MM.1S (cell line): ENCODE measurements around the gene CETN1.

ENCODE experiments used
- DNase-seq: peaks from one replicate; pipeline ENCODE4 v3.0.0-alpha.2; 2015
- H2AFZ ChIP-seq: fragments of 300-600 bp; sonication (generic); 2 replicates; pipeline ENCODE4 v1.6.0; 2016; ENCODE audit warnings: antibody characterized with exemption, low read length
- H3F3A ChIP-seq: fragments of 300-600 bp; sonication (generic); 2 replicates; pipeline ENCODE4 v1.6.1; 2016; ENCODE audit warnings: mild to moderate bottlenecking, antibody characterized with exemption, low read length, moderate library complexity, mixed read lengths; ENCODE audit not compliant: insufficient read depth
- H3K27ac ChIP-seq: fragments of 300-600 bp; sonication (generic); 2 replicates; pipeline ENCODE4 v1.5.1; 2016; ENCODE audit warnings: mild to moderate bottlenecking, low read length
- H3K27me3 ChIP-seq: fragments of 300-600 bp; sonication (generic); replicated peaks from 2 replicates; pipeline ENCODE4 v1.6.0; 2016; ENCODE audit warnings: low read length; ENCODE audit not compliant: insufficient read depth
- H3K36me3 ChIP-seq: fragments of 300-600 bp; sonication (generic); replicated peaks from 2 replicates; pipeline ENCODE4 v1.6.1; 2016; ENCODE audit warnings: mild to moderate bottlenecking, low read length, mixed read lengths; ENCODE audit not compliant: insufficient read depth
- H3K4me1 ChIP-seq: fragments of 300-600 bp; sonication (generic); 2 replicates; pipeline ENCODE4 v1.6.1; 2016; ENCODE audit warnings: low read length, mixed read lengths
- H3K4me2 ChIP-seq: fragments of 300-600 bp; sonication (generic); 2 replicates; pipeline ENCODE4 v1.6.0; 2016; ENCODE audit warnings: low read depth, low read length
- H3K4me3 ChIP-seq: fragments of 300-600 bp; sonication (generic); 2 replicates; pipeline ENCODE4 v1.5.1; 2016; ENCODE audit warnings: low read length, mixed read lengths
- H3K79me2 ChIP-seq: fragments of 300-600 bp; sonication (generic); 2 replicates; pipeline ENCODE4 v1.6.1; 2016; ENCODE audit warnings: mixed run types, low read length, mixed read lengths
- H3K9ac ChIP-seq: fragments of 300-600 bp; sonication (generic); 2 replicates; pipeline ENCODE4 v1.6.1; 2016; ENCODE audit warnings: low read length, mixed read lengths
- H3K9me2 ChIP-seq: fragments of 300-600 bp; sonication (generic); replicated peaks from 2 replicates; pipeline ENCODE4 v1.6.1; 2016; ENCODE audit warnings: mild to moderate bottlenecking, low read length, mixed read lengths; ENCODE audit not compliant: insufficient read depth
- H3K9me3 ChIP-seq: fragments of 300-600 bp; sonication (generic); replicated peaks from 2 replicates; pipeline ENCODE4 v1.6.1; 2016; ENCODE audit warnings: mild to moderate bottlenecking, low read length, mixed read lengths; ENCODE audit not compliant: insufficient read depth
- H4K20me1 ChIP-seq: fragments of 300-600 bp; sonication (generic); 2 replicates; pipeline ENCODE4 v1.6.1; 2016; ENCODE audit warnings: mild to moderate bottlenecking, low read length, moderate library complexity, mixed read lengths; ENCODE audit not compliant: insufficient read depth
- CTCF ChIP-seq: fragments of 300-600 bp; sonication (generic); IDR thresholded peaks from 2 replicates; pipeline ENCODE4 v1.5.1; 2016; ENCODE audit warnings: antibody characterized with exemption, low read length, mixed read lengths
- EZH2 ChIP-seq: fragments of 300-600 bp; sonication (generic); optimal IDR thresholded peaks from 2 replicates; pipeline ENCODE3; 2017; ENCODE audit warnings: low read depth, mild to moderate bottlenecking, antibody characterized with exemption, low read length, mixed read lengths
- EZH2phosphoT487 ChIP-seq: fragments of 300-600 bp; sonication (generic); IDR thresholded peaks from 2 replicates; pipeline ENCODE4 v1.6.1; 2018; ENCODE audit warnings: antibody characterized with exemption, low read length

Gene CETN1

GRCh38 chr18:533995-534601 is 46.1 kb upstream of the CETN1 start:
- H3K9me2 ChIP-seq: no peaks in the 10 kb centered on the region
- no peak overlapping the region for H2AFZ ChIP-seq
- H3K4me2 ChIP-seq: no peak overlapping the region
- no peak overlapping the region for H3K4me3 ChIP-seq
- H3K9ac ChIP-seq: no peak overlapping the region
- H3F3A ChIP-seq: no peaks in the 10 kb centered on the region
- H3K79me2 ChIP-seq: no peaks in the 10 kb centered on the region
- no peaks in the 10 kb centered on the region for H3K27me3 ChIP-seq
- no peaks in the 10 kb centered on the region for H3K36me3 ChIP-seq
- no peaks in the 10 kb centered on the region for H4K20me1 ChIP-seq
- no peak overlapping the region for H3K27ac ChIP-seq
- TF ChIP-seq EZH2: no peak
- TF ChIP-seq CTCF: no peak
- no peak for TF ChIP-seq EZH2phosphoT487
- no peaks in the 10 kb centered on the region for H3K9me3 ChIP-seq
- H3K4me1 ChIP-seq: no peaks in the 10 kb centered on the region
- no peak for DNase-seq

GRCh38 chr18:543447-544078 is 36.6 kb upstream of the CETN1 start:
- H3K4me1 ChIP-seq: no peaks in the 10 kb centered on the region
- no peaks in the 10 kb centered on the region for H3K27me3 ChIP-seq
- TF ChIP-seq CTCF: no peak
- no peak for TF ChIP-seq EZH2
- no peak for TF ChIP-seq EZH2phosphoT487
- no peak overlapping the region for H3K4me3 ChIP-seq
- no peak for DNase-seq
- no peak overlapping the region for H3K9ac ChIP-seq
- no peaks in the 10 kb centered on the region for H3K9me3 ChIP-seq
- no peak overlapping the region for H3K27ac ChIP-seq
- H2AFZ ChIP-seq: no peak overlapping the region
- H3K79me2 ChIP-seq: no peaks in the 10 kb centered on the region
- H3K36me3 ChIP-seq: no peaks in the 10 kb centered on the region
- no peaks in the 10 kb centered on the region for H3F3A ChIP-seq
- no peaks in the 10 kb centered on the region for H3K9me2 ChIP-seq
- H3K4me2 ChIP-seq: no peak overlapping the region
- no peaks in the 10 kb centered on the region for H4K20me1 ChIP-seq

GRCh38 chr18:549967-550366 is 30.2 kb upstream of the CETN1 start:
- no peaks in the 10 kb centered on the region for H3K9me3 ChIP-seq
- no peaks in the 10 kb centered on the region for H3F3A ChIP-seq
- no peak overlapping the region for H3K4me3 ChIP-seq
- no peak overlapping the region for H2AFZ ChIP-seq
- H3K36me3 ChIP-seq: no peaks in the 10 kb centered on the region
- H3K4me1 ChIP-seq: no peaks in the 10 kb centered on the region
- H3K79me2 ChIP-seq: no peaks in the 10 kb centered on the region
- no peaks in the 10 kb centered on the region for H4K20me1 ChIP-seq
- no peaks in the 10 kb centered on the region for H3K9me2 ChIP-seq
- no peak overlapping the region for H3K4me2 ChIP-seq
- H3K27me3 ChIP-seq: no peaks in the 10 kb centered on the region
- TF ChIP-seq EZH2 (no peak), CTCF (no peak), EZH2phosphoT487 (no peak)
- no peak overlapping the region for H3K9ac ChIP-seq
- DNase-seq: no peak
- H3K27ac ChIP-seq: no peak overlapping the region
